Lower leg skin (tissue), 4 donors: ENCODE results near the gene ASPDH. TPM values are rescaled to one million over a fixed set of nuclear protein-coding genes. Genes with fewer than 3 reads are reported as not detected.

ENCODE experiments used
- DNase-seq, 2 donors: peaks; one replicate each; pipeline ENCODE4 v3.0.0-alpha.2; 2019; ENCODE audit warnings: low spot score in 2 of 2
- H3K4me3 ChIP-seq: fragments of 200-600 bp; sonication (generic); 2 replicates; pipeline ENCODE4 v1.5.1; 2017; ENCODE audit warnings: mild to moderate bottlenecking, low read depth; ENCODE audit not compliant: poor library complexity, severe bottlenecking
- CTCF ChIP-seq, 3 donors: fragments of 450-650 bp; IDR thresholded peaks; one replicate each; pipeline ENCODE4 v1.5.1; 2016; ENCODE audit warnings: antibody characterized with exemption in 3 of 3, mild to moderate bottlenecking in 3 of 3, moderate library complexity in 2 of 3
- POLR2A ChIP-seq, 2 donors: fragments of 450-650 bp; IDR thresholded peaks; one replicate each; pipeline ENCODE4 v1.6.1; 2016 to 2017; ENCODE audit warnings: antibody characterized with exemption in 2 of 2, mild to moderate bottlenecking in 1 of 2, moderate library complexity in 1 of 2
- WGBS, 2 donors: methylation state at CpG; one replicate each; pipeline ENCODE4 v1.1.5; 2018; 5-methylcytosine and 5-hydroxymethylcytosine counted together
- intact Hi-C: fragments of 100-400 bp; cut with DNase I; formaldehyde crosslinking; loops from one replicate; pipeline ENCODE4 v1.15.0; 2023; ENCODE audit warnings: low total_unique reads
- total RNA-seq, 4 donors: library from RNA; depleted of rRNA; stranded (reverse); fragments of >200 nt; gene quantifications; one replicate each; pipeline ENCODE4 v1.1.0, GENCODE V29; 2016

The ASPDH gene
- total RNA-seq, 4 donors from 2014 or later: not detected

- DNase-seq: no peak
- WGBS, 2 donors: 85 to 86% methylated on average over 31 to 36 of the region's 36 CpGs
- intact Hi-C loops: no loop called here
- TF ChIP-seq CTCF (IDR thresholded peaks at IDR 0.05): no peak
- no peak for TF ChIP-seq POLR2A (IDR thresholded peaks at IDR 0.05)
- no peak overlapping the region for H3K4me3 ChIP-seq
Observed at GRCh38 chr19:50512112-50512998, 1.4 kb downstream of the ASPDH start.

DNA sequence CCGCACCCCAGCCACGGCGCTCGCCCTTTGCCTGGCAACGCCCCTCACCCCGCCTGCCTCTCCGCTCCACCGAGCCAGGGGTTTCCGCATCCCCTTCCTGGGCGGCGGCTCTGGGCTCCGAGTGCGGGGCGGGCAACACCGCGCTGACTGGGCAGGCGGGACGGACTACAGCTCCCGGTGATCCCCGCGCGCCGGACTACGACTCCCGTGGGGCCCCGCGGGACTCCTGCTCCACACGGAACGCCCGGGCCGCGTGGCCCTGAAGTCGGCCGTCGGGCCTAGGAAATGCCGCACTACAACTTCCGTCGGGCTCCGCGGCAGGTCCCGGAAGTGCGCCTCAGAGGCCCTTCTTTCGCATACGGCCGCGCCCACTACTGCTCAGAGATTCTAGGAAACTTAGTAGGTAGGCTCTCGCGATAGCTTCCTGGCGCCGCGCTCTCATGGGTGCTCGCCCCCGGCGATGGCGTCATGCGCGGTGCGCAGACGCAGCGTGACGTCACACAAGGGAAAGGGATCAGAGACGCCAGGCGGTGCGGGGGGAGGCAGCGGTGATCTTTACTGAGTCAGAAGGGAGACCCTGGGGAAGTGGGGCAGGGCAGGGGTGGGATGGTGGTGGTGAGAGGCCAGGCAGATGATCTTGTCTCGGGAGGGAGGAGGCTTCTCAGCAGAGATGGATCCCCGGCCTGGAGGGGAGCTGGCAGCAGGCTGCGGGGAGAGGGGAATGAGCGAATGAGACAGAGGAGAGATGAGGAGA lies 2.5 kb downstream of the ASPDH start, which contains the start of gene JOSD2:
Gene JOSD2, minus strand, starts transcription at position 123 of the 754 bp plus-strand sequence. CDS start 760 bp downstream, outside the sequence.
- peak within 1 kb of the TSS; percentile 37 for H3K4me3 ChIP-seq
- TF ChIP-seq POLR2A (IDR thresholded peaks at IDR 0.05) (no peak), CTCF (IDR thresholded peaks at IDR 0.05) (no peak)
- intact Hi-C loops: no loop called here
- peak; percentile 98 to 99 for DNase-seq
- 1 to 2% methylated on average over 37 to 44 of the region's 69 CpGs for WGBS, 2 donors

- peak overlapping the region; percentile 37 for H3K4me3 ChIP-seq
- 4 to 5% methylated on average over 9 to 10 of the region's 10 CpGs for WGBS, 2 donors
- no peak for DNase-seq
- TF ChIP-seq POLR2A (IDR thresholded peaks at IDR 0.05): no peak
- TF ChIP-seq CTCF (IDR thresholded peaks at IDR 0.05): no peak
- intact Hi-C loops: no loop called here
Observed at GRCh38 chr19:50510700-50511068, 3.0 kb downstream of the ASPDH start.

- no peak for TF ChIP-seq CTCF (IDR thresholded peaks at IDR 0.05)
- no peak for TF ChIP-seq POLR2A (IDR thresholded peaks at IDR 0.05)
- WGBS, 2 donors: 50% methylated on average over 15 to 26 of the region's 26 CpGs
- intact Hi-C loops: no loop called here
- DNase-seq: no peak
- H3K4me3 ChIP-seq: peak overlapping the region; percentile 37
Observed at GRCh38 chr19:50510121-50510670, 3.5 kb downstream of the ASPDH start.

DNA sequence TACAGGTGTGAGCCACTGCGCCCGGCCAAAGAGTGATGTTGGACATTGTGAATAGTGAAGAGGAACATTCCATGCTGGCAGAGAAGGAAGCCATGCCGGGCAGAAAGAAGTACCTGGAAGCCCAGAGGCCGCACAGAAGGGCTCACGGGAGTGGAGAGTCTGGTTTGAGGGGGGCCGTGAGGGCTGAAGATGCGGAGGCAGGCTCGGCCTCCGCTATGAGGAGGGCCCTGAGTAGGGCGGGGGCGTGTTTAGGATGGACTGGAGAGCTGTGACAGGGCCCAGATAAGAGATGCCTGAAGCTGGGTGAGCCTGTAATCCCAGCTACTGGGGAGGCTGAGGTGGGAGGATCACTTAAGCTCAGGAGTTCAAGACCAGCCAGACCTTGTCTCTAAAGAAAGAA lies 4.3 kb downstream of the ASPDH start:
- intact Hi-C loops: no loop called here
- WGBS, 2 donors: 83 to 86% methylated on average over 11 of the region's 11 CpGs
- TF ChIP-seq CTCF (IDR thresholded peaks at IDR 0.05) (no peak), POLR2A (IDR thresholded peaks at IDR 0.05) (no peak)
- no peak overlapping the region for H3K4me3 ChIP-seq
- DNase-seq: no peak
